ENCODE data around the gene GARS1.

- TF ChIP-seq POLR2A (IDR thresholded peaks at IDR 0.05) = no peak
- no peak for TF ChIP-seq POLR2AphosphoS5 (IDR thresholded peaks at IDR 0.05)
- TF ChIP-seq CTCF (IDR thresholded peaks at IDR 0.05) = no peak
These were observed 53.1 kb downstream of the GARS1 start for GRCh38 chr7:30647589-30648364.

Data from sigmoid colon (tissue), 4 donors.